NCI-H2171 (cell line): ENCODE measurements around the gene USP36.
"Not testable (repeated sequence)": the region's sequence is repeated elsewhere in the genome, so short reads cannot be mapped to it uniquely, and the experiment has no call there.

Experiments used
- DNase-seq: peaks from one replicate; lab custom pipeline; 2025; lab: John Stamatoyannopoulos, UW

USP36 gene

GRCh38 chr17:78872486-78872885 lies 31.9 kb upstream of the USP36 start:
- DNase-seq: no peak

GRCh38 chr17:78870621-78871020 lies 30.0 kb upstream of the USP36 start:
- DNase-seq: no peak

DNA sequence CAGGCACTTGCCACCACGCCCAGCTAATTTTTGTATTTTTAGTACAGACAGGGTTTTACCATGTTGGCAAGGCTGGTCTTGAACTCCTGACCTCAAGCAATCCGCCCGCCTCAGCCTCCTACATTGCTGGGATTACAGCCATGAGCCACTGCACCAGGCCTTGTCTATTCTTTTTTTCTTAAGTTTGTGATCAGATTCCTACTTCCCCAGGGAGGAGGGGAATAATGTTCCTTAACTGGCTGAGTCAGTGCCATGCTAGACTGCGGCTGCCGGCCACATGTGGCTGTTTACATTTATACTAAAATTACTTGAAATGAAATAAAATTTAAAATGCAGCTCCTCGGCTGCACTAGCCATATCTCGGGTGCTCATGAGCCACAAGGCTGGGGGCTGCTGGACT lies 27.8 kb upstream of the USP36 start:
- DNase-seq: no peak

- DNase-seq: not testable (repeated sequence)
Measured at GRCh38 chr17:78867046-78867445, 26.4 kb upstream of the USP36 start.

DNA sequence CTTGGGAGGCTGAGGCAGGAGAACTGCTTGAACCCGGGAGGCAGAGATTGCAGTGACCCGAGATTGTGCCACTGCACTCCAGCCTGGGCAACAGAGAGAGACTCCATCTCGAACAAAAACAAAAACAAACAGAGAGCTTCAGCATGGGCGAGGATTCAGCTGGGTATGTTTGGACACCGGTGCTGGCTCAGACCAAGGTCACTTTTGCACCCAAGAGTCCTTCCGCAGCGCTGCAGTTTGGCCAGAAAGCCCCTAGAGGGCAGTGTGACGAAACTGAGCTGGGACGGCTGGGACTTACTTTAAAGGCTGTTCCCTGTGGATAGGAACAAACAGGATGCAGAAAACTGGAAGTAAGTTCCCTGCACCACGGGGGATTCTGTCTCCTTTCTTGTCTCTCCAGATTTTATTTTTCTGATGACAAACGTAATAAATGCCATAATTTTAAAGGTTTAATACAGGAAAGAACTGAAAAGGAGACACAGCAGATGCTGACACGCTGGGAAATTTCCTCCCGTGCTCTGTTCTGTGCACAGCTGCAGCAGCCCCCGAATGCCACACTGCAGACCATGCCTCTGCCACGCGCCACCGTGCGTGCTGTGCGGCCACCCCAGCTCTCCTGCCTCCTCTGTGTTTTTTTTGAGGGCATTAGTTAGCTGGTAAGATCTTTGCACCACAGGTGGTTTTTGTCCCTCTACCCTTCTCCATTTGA lies 25.2 kb upstream of the USP36 start:
- no peak for DNase-seq

- DNase-seq: no peak
Measured at GRCh38 chr17:78864117-78864516, 23.5 kb upstream of the USP36 start.

DNA sequence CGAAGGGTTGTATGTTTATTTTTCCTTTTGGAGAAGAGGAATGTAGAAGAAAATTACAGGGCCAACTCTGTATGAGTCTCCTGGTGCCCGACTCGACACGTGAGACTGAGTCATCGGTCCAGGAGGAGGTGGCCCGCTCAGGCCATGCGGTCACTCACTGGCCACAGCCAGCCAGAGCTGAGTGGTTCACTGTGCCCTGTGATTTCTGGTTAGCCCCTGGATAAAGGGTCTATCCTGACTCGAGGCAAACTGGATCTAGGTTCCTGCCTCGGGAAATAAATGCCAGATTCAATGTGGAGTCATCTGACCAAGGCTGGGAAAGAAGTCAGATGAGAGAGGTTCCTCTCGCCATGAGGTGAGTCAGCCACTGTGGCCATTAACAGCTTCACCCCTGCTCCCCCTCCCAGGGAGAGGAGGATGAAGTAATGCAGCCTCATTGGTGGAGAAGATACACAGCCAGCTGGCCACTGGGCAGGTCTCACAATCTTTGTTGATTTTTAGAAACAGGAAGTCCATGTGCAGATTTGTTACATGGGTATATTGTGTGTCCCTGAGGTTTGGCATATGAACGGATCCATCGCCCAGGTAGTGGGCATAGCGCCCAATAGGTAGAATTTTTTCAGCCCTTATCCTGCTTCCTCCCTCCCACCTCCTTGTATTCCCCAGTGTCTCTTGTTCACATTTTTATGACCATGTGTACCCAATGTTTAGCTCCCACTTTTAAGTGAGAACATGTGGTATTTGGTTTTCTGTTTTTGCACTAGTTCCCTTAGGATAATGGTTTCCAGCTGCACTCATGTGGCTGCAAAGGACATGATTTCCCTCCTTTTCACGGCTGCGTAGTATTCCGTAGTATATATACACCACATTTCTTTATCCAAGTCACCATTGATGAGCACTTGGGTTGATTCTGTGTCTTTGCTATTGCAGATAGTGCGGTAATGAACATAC lies 21.7 kb upstream of the USP36 start:
- DNase-seq: no peak

DNA sequence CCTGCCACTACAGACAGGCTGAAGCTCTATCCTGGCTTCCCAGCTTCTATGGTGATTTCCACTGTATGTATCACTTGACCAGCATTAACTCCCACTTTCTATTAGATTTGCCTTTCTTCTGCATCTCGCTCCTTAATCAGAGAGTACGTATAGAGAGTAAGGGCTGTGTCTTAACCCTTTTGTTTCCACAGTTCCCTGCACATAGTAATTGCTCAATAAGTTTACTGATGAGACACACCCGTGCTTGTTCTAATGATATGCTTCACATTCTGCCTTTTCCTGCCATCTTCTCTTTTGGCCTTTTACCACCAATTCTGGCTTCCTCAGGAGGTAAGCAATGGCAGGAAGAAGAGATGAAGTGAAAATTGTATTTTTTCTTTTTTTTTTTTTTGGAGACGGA lies 20.6 kb upstream of the USP36 start:
- DNase-seq: no peak

DNA sequence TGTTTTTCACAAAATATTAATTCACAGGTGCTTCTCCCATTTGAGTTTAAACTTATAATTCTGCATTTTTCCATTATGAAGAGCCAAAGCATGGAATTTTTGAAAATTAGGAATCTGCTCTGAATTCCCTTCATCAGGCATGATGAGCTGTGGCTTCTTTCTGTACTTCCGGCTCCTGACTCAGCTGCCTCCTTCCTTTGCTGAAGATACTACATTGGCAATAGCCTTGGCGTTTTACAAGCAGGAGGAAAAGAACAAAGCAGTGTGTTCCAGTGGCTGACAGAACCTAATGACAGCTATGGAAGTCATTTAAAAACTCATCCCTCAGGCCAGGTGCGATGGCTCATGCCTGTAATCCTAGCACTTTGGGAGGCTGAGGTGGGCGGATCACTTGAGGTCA lies 18.4 kb upstream of the USP36 start:
- DNase-seq: no peak

GRCh38 chr17:78857266-78857665 lies 16.7 kb upstream of the USP36 start:
- DNase-seq: no peak

GRCh38 chr17:78855561-78856165 lies 15.0 kb upstream of the USP36 start:
- no peak for DNase-seq

- DNase-seq: no peak
Measured at GRCh38 chr17:78854508-78854907, 13.9 kb upstream of the USP36 start.

DNA sequence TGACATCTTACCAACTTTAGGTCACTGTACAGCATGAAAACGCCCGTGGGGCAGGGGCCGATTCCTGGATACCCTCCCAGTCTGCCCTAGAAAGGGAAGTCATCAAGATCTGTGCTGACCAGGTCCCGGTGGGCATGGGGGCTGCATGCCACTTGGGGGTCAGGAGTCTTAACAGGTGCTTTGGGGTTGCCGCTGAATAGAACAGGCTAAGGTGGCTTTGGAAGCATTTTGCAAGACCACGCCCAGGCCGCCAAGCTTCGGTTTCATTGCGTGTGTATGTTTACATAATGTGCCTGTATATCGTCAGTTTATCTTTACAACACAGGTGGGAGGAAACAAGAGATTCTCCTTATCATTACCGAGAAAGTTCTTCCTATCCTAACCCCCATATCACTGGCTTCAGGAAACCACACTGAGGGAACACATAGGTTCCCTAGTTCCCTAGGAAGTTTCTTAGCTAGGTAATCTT lies 13.3 kb upstream of the USP36 start:
- DNase-seq: no peak

GRCh38 chr17:78852709-78853121 lies 12.1 kb upstream of the USP36 start:
- no peak for DNase-seq

DNA sequence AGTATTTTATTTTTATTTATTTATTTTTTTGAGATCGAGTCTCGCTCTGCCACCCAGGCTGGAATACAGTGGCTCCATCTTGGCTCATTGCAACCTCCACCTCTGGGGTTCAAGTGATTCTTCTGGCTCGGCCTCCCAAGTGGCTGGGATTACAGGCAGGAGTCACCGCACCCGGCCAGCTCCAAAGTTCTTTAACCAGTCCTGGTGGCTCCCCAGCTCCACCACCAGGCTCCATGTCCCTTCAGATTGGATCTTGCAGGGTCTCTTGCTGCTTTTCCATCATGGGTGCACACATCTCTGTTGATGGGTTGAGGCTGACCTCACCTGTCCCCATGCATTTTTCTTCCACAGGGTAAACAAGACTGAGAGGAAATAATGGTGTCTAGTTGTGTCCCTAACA lies 8.4 kb upstream of the USP36 start:
- no peak for DNase-seq

GRCh38 chr17:78847052-78847451 lies 6.4 kb upstream of the USP36 start:
- DNase-seq: no peak

- no peak for DNase-seq
Measured at GRCh38 chr17:78844301-78845005, 3.8 kb upstream of the USP36 start.

DNA sequence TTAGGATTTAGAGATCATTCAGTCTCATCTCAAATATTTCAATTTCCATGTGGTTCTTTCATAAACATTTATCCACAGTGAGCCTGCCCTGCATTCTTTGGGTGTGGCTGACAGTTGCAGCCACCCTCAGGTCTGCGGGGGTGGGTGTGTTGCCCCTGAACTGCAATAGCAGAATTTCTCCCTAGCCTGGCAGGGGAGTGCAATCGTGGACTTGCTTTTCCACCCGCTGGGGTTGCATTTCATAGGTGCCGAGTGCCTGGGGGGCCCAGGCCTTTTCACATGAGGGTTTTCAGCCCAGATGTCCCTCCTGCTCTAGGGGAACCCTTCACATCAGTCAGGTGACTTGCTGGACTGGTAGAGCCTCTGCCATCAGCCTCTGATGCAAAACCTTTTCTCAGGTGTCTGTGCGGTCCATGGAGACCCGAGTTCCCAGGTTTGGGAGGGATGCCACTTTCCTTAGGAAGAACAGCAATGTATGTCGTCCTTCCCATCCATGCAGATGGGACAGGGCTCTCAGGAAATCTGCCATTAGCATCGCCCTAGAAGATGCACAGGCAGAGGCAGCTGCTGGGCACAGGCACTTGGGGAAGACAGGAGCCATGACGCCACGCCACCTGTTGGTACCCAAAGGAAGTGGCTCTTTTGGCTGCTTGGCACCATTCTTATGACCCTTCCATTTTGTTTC lies 2.4 kb upstream of the USP36 start:
- DNase-seq: peak; percentile 33

- no peak for DNase-seq
Measured at GRCh38 chr17:78840530-78840779, 159 bp downstream of the USP36 start.

GRCh38 chr17:78839762-78840529 lies 668 bp downstream of the USP36 start:
- DNase-seq: no peak

DNA sequence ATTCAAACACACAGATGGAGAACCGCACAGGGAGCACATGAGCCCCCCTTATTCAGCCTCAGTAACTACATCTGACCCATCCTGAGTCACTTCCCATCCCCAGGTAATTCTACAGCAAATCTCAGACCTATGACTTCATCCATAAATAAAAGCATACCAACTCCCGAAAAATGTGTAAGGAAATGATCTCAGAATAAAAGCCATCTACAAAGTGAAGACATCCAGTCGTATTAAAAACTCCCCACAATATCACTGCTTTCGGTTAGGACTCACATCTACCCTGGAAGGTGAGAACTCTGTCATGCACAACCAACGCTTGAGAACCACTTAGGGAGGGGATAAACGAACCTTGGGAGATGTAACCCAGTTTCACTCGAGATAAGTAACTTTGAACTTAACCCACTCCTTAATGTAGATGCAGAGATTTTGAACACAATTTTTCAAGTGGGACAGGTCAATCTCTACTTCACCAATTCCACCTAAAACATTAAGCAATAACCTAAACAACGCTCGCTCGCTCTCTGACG lies 1.3 kb downstream of the USP36 start:
- no peak for DNase-seq
